Vagina (tissue), 2 donors: Measurements from ENCODE around the gene ADGRA3.

Experiments
- POLR2A ChIP-seq, 2 donors: fragments of 450-650 bp; IDR thresholded peaks; one replicate each; pipeline ENCODE4 v1.6.1; 2017; ENCODE audit warnings: antibody characterized with exemption in 2 of 2, mild to moderate bottlenecking in 2 of 2, moderate library complexity in 2 of 2
- POLR2AphosphoS5 ChIP-seq, 2 donors: sonication (generic); formaldehyde crosslinking; IDR thresholded peaks; one replicate each; pipeline ENCODE4 v1.9.0; 2017; ENCODE audit warnings: antibody characterized with exemption in 2 of 2, mild to moderate bottlenecking in 2 of 2, low read depth in 1 of 2; ENCODE audit not compliant: insufficient read depth in 1 of 2
- TF ChIP-seq, protein P1 (sequence below), 3 experiments: fragments of 450-650 bp in 2 of 3; fragments of 200-600 bp in 1 of 3; sonication (generic) in 1 of 3; IDR thresholded peaks; one replicate each; pipeline ENCODE4 v1.5.1; 2017 to 2019; ENCODE audit warnings: antibody characterized with exemption in 3 of 3, mild to moderate bottlenecking in 2 of 3, moderate library complexity in 2 of 3

DNA sequence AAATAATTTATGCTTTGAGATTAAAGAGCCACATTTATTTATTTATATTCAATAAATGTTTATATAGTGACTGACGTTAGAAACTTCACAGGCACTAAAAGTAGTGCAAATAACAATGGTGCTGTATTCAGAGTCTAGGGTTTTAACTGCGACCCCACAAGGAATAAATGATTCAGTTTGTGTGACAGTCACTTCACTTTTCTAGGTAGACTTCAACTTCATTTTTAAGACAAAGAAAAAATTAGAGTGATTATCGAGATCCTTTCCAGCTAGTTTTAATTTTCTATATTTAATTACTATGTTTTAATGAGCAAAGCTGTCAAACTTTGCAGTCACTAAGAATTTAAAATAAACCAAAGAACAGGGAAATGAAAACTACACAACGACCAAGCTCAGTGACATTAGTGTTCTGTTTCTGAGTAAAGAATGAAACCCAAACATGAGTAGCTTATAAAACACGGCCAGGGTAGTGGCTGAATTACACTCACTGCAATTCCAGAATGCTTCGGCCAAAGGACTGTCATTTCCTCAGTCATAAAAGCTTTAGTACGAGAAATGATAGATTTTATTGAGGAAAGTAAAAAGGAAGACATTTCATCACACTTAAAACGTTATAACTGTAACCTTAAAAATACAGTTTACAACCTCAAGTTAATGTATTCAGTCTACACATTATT, 38.6 kb downstream of the ADGRA3 start:
- TF ChIP-seq, protein P1, sequence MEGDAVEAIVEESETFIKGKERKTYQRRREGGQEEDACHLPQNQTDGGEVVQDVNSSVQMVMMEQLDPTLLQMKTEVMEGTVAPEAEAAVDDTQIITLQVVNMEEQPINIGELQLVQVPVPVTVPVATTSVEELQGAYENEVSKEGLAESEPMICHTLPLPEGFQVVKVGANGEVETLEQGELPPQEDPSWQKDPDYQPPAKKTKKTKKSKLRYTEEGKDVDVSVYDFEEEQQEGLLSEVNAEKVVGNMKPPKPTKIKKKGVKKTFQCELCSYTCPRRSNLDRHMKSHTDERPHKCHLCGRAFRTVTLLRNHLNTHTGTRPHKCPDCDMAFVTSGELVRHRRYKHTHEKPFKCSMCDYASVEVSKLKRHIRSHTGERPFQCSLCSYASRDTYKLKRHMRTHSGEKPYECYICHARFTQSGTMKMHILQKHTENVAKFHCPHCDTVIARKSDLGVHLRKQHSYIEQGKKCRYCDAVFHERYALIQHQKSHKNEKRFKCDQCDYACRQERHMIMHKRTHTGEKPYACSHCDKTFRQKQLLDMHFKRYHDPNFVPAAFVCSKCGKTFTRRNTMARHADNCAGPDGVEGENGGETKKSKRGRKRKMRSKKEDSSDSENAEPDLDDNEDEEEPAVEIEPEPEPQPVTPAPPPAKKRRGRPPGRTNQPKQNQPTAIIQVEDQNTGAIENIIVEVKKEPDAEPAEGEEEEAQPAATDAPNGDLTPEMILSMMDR (IDR thresholded peaks at IDR 0.05): no peak
- TF ChIP-seq POLR2AphosphoS5 (IDR thresholded peaks at IDR 0.05; ENCODE audit: insufficient read depth in 1 of 2, low read depth in 1 of 2): no peak
- no peak for TF ChIP-seq POLR2A (IDR thresholded peaks at IDR 0.05)
